Measurements from ENCODE around the gene RAI14.

RAI14 gene

DNA sequence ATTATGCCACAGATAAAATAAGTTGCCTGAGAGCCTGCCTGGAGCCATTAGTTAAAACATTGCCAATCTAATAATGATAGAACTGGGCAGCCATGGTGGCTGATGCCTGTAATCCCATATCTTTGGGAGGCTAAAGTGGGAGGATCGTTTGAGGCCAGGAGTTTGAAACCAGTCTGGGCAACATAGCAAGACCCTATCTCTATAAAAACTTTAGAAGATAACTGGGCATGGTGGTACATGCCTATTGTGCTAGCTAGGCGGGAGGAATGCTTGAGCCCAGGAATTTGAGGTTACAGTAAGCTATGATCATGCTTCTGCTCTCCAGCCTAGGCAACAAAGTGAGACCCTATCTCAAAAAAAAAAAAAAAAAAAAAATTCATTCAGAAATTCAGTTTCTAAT, 52.6 kb downstream of the RAI14 start:
- TF ChIP-seq, protein P1, sequence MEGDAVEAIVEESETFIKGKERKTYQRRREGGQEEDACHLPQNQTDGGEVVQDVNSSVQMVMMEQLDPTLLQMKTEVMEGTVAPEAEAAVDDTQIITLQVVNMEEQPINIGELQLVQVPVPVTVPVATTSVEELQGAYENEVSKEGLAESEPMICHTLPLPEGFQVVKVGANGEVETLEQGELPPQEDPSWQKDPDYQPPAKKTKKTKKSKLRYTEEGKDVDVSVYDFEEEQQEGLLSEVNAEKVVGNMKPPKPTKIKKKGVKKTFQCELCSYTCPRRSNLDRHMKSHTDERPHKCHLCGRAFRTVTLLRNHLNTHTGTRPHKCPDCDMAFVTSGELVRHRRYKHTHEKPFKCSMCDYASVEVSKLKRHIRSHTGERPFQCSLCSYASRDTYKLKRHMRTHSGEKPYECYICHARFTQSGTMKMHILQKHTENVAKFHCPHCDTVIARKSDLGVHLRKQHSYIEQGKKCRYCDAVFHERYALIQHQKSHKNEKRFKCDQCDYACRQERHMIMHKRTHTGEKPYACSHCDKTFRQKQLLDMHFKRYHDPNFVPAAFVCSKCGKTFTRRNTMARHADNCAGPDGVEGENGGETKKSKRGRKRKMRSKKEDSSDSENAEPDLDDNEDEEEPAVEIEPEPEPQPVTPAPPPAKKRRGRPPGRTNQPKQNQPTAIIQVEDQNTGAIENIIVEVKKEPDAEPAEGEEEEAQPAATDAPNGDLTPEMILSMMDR (IDR thresholded peaks at IDR 0.05): no peak
- no peak for DNase-seq (ENCODE audit: low spot score)
- no peak overlapping the region for H3K27ac ChIP-seq
- no peak overlapping the region for H3K4me3 ChIP-seq

DNA sequence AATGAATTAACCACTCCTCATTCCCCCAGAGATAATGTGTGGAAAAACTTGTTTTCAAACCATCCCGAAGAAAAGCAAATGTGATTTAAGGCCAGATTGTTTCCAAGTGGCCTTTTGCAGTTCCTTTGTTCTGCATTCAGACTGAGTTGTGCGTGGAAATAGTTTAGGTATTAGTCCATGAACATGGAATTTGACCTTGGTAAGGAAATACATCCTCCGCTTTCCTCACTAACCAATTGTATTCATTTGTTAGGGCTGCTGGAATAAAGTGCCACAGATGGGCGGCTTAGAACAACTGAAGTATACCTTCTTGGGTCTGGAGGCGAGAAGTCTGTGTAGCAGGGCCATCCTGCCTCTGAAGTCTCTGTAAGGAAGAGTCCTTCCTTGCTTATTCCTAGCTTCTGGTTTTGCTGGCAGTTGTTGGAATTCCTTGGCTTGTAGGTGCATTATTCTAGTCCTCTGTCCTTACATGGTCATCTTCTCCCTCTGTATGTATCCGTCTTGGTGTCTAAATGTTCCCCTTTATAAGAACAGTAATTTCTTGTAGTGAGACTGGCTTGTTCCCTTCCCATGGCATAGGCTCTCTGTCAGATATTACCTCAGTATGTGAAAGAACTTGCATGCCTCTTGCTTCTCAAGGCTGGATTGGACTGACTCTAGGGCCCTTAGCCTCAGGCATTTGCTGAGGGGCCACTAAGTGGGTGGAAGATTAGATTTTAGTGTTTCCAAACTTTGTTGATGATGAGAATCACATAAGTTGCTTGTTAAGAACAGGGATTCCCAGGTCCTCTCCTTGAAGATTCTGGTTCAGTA, 53.9 kb downstream of the RAI14 start:
- no peak for DNase-seq (ENCODE audit: low spot score)
- Histone ChIP-seq H3K27ac (peak overlapping the region in 1 of 2 donors; percentile 69), H3K4me3 (no peak overlapping the region)
- TF ChIP-seq, protein P1 (IDR thresholded peaks at IDR 0.05): no peak

DNA sequence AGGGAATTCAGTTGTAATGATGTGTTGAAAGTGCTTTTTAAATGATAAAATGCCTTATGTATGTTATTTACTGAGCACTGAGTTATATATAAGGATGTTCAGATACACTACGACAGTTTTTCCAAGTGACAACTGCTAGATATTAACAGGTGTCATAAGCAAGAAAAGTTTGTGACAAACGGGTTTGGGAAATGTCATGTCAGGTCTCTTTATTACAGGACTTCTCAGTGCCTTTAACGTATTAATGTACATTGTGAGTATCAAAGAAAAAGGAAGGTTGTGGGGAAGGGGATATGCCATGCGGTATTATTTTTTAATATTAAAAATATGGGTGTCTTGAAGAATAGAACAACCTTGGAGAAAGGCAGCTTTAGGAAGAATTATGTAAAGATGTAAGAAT, 56.4 kb downstream of the RAI14 start:
- TF ChIP-seq, protein P1 (IDR thresholded peaks at IDR 0.05): no peak
- DNase-seq (ENCODE audit: low spot score): no peak
- no peak overlapping the region for H3K4me3 ChIP-seq
- no peak overlapping the region for H3K27ac ChIP-seq

DNA sequence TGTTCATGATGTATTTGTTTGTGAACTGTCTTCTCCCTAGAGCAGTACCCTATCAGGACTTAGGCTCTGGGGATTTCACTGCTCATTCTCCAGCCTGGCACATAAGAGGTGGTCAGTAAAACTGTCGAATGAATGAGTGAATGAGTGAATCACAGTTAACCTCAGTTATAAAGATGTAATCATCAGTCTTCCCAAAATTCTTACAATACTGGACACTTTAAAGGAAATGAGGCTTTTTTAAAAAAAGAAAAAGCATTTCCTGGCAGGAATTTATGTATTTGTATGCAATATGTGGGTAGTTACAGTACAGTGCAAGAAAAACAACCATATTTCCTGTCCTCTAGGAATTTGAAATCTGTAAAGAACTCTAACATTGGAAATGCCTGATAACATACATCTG, 59.6 kb downstream of the RAI14 start:
- TF ChIP-seq, protein P1 (IDR thresholded peaks at IDR 0.05): no peak
- Histone ChIP-seq H3K27ac (no peak overlapping the region), H3K4me3 (no peak overlapping the region)
- DNase-seq (ENCODE audit: low spot score): no peak

DNA sequence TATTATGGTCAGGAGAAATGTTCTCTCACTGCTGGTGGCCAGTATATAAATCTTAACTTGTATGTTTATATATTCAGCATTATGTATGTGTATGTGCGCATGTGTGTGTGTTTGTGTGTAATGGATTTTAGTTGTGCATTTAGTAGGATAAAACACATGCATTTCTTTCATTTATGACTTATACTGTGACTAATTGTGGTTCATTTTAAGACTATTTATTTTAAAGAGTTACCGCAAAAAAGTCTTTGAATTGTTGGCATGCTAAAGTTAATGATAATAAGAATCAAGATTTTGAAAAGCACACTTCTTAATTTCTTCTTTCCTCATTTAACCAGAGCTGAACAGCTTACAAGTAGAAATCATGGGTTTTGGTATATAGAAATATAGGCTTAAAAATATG, 60.9 kb downstream of the RAI14 start:
- TF ChIP-seq, protein P1 (IDR thresholded peaks at IDR 0.05): no peak
- peak overlapping the region in 1 of 2 donors; percentile 78 for H3K27ac ChIP-seq

DNA sequence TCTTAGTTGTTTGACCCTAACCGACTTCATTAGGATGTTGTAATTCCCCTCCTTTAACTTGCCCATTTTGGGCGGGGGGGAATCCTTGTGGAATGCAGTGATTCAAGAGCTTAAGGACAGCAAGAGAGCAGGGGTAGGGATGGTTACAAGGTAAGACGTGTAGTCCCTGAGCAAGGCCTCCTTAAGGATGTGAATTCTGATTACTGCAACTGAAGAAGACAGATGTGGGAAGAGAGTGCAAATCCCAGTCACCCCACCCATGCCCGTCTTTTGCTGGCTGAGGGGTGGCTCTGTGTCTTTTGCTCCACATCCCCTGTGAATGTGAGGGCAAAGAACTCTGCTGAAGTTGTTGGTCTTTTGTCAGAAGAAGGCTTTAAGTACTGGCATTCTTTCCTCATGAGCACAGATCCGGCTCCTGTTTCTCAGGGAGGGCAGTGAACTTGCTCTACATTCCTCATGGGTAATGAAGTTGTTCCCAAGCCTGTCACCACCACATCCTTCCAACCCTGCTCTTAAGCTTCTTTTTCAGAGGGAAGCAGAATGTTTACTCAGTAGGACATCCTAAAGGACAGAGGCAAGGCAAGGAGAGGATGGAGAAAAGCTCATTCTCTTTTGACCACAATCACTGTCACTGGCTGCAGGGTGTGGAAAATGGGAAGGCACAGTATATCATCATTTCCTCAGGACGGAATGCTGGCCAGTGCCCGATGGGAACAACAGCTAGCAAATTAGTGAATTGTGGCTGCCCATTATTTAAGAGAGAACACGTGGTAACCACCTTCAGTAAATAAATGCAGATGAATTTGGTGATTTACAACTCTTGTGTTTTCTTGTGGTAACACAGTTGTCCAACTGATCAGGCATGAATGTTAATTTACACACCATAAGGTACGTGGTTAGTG, 61.5 kb downstream of the RAI14 start:
- TF ChIP-seq, protein P1 (IDR thresholded peaks at IDR 0.05): no peak
- no peak for DNase-seq (ENCODE audit: low spot score)
- peak overlapping the region in 1 of 2 donors; percentile 78 for H3K27ac ChIP-seq
- no peak overlapping the region for H3K4me3 ChIP-seq

More for the DNA sequence above, 60.9 kb downstream of the RAI14 start:
- H3K4me3 ChIP-seq: no peak overlapping the region
- DNase-seq (ENCODE audit: low spot score): no peak

Measured in coronary artery (tissue), 2 donors.